ENCODE results near the gene MYCBP. TPM values are rescaled to one million over a fixed set of nuclear protein-coding genes. Genes with fewer than 3 reads are reported as not detected.

MYCBP gene
- 10 to 100 TPM; 21.6 to 31.4 (median 24.0) TPM for total RNA-seq

GRCh38 chr1:38873027-38873969 lies at the start of gene MYCBP:
TSS of gene MYCBP (minus strand) at chr1:38873348. CDS start at chr1:38873305, 43 bp downstream.
- Histone ChIP-seq H3K4me1 (peaks cover 12 to 18% of the 10 kb centered on the region in 2 donors), H3K27me3 (no peaks in the 10 kb centered on the region), H3K27ac (peak within 1 kb of the TSS; percentile 23 to 44 (median 41)), H3K9me3 (no peaks in the 10 kb centered on the region), H3K36me3 (no peaks in the 10 kb centered on the region), H3K4me3 (replicated peaks in 1 of 3) (peak within 1 kb of the TSS; percentile 5 to 71 (median 43))
- intact Hi-C loops (cut with DNase I) = loop anchor here (5.0 kb wide), 1 partner anchor 154 kb away; the partner anchor contains the start of gene NDUFS5
- TF ChIP-seq POLR2A (IDR thresholded peaks at IDR 0.05) (peak in 1 of 2 donors; percentile 74), CTCF (IDR thresholded peaks at IDR 0.05) (peak in 2 of 6 experiments; percentile 21 to 36)
- DNase-seq = peak; percentile 96 to 97
- WGBS, 2 donors = 1% methylated on average over 15 to 26 of the region's 69 CpGs

- DNase-seq = peak; percentile 5 to 12
- Histone ChIP-seq H3K36me3 (no peaks in the 10 kb centered on the region), H3K9me3 (no peaks in the 10 kb centered on the region), H3K4me1 (no peaks in the 10 kb centered on the region), H3K4me3 (replicated peaks in 1 of 3) (no peak overlapping the region), H3K27me3 (no peaks in the 10 kb centered on the region), H3K27ac (no peak overlapping the region)
- 64 to 66% methylated on average over 3 of the region's 3 CpGs for WGBS, 2 donors
- intact Hi-C loops (cut with DNase I) = no loop called here
- TF ChIP-seq POLR2A (IDR thresholded peaks at IDR 0.05) = no peak
- TF ChIP-seq CTCF (IDR thresholded peaks at IDR 0.05) = no peak
Measured at GRCh38 chr1:38919130-38919529, 46.0 kb upstream of the MYCBP start.

GRCh38 chr1:38918568-38918967 lies 45.4 kb upstream of the MYCBP start:
- DNase-seq = no peak
- H3K4me3 ChIP-seq (replicated peaks in 1 of 3) = no peak overlapping the region
- H3K4me1 ChIP-seq = no peaks in the 10 kb centered on the region
- no peaks in the 10 kb centered on the region for H3K27me3 ChIP-seq
- H3K9me3 ChIP-seq = no peaks in the 10 kb centered on the region
- intact Hi-C loops (cut with DNase I) = no loop called here
- H3K27ac ChIP-seq = no peak overlapping the region
- WGBS, 2 donors = 75 to 82% methylated on average over 5 of the region's 5 CpGs
- H3K36me3 ChIP-seq = no peaks in the 10 kb centered on the region
- TF ChIP-seq POLR2A (IDR thresholded peaks at IDR 0.05) = no peak
- TF ChIP-seq CTCF (IDR thresholded peaks at IDR 0.05) = no peak

GRCh38 chr1:38917772-38918171 lies 44.6 kb upstream of the MYCBP start:
- DNase-seq = no peak
- 97 to 100% methylated on average over 1 of the region's 1 CpG for WGBS, 2 donors

GRCh38 chr1:38917337-38917736 lies 44.2 kb upstream of the MYCBP start:
- Histone ChIP-seq H3K27ac (no peak overlapping the region), H3K4me1 (no peaks in the 10 kb centered on the region), H3K27me3 (no peaks in the 10 kb centered on the region), H3K4me3 (replicated peaks in 1 of 3) (no peak overlapping the region), H3K9me3 (no peaks in the 10 kb centered on the region), H3K36me3 (no peaks in the 10 kb centered on the region)
- intact Hi-C loops (cut with DNase I) = no loop called here
- WGBS, 2 donors = 92 to 95% methylated on average over 3 of the region's 3 CpGs
- TF ChIP-seq POLR2A (IDR thresholded peaks at IDR 0.05) (no peak), CTCF (IDR thresholded peaks at IDR 0.05) (no peak)
- DNase-seq = no peak

More at GRCh38 chr1:38917772-38918171, 44.6 kb upstream of the MYCBP start:
- no peak for TF ChIP-seq POLR2A (IDR thresholded peaks at IDR 0.05)
- Histone ChIP-seq H3K4me3 (replicated peaks in 1 of 3) (no peak overlapping the region), H3K27me3 (no peaks in the 10 kb centered on the region), H3K36me3 (no peaks in the 10 kb centered on the region), H3K4me1 (no peaks in the 10 kb centered on the region), H3K27ac (no peak overlapping the region), H3K9me3 (no peaks in the 10 kb centered on the region)
- intact Hi-C loops (cut with DNase I) = no loop called here
